ENCODE results near the gene NR4A1.

DNA sequence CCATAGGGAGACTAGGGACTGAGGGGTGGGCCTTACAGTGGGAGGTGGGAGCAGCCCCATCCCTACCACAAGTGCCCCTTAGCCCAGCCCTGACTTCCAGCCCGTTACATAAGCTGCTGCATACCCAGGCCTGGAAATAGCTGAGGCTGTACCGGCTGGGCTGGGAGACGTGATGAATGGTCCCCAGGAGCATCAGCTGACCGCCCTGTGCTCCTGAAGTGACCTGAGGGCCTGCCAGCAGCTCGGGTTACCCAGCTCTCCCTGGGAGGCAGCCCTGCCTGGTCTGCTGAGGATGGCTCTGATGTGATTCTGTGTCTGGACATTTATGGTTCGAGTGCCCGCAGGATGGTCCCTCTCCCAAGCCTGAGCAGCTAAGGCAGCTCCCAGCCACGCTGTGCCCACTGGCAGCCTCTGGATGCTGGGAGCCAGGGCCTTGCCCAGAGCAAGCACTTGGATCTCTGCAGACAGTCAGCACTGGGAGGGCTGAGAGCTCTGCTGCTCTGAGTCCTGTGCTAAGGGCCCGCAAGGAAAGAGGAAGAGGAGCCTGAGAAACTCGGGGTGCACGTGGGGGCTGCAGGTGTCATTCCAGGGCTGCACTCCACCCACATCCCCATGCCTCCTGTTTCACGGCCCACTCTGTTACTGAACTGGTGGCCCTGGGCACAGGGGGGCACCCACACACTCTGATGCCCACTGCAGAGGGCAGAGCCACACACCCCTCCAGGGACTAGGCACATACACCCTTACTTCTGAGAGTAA lies 24.0 kb upstream of the NR4A1 start:
- TF ChIP-seq CREB1 (IDR thresholded peaks at IDR 0.05; ENCODE audit: low read depth) (no peak), TAF1 (IDR thresholded peaks at IDR 0.05; ENCODE audit: low read depth) (no peak), YY1 (IDR thresholded peaks at IDR 0.05; ENCODE audit: low read depth) (no peak), EP300 (IDR thresholded peaks at IDR 0.05; ENCODE audit: borderline replicate concordance) (no peak), NFIC (IDR thresholded peaks at IDR 0.05) (no peak), RAD21 (IDR thresholded peaks at IDR 0.05; ENCODE audit: low read depth) (no peak), EGR1 (IDR thresholded peaks at IDR 0.05) (no peak), TEAD4 (IDR thresholded peaks at IDR 0.05) (no peak)
- TF ChIP-seq, protein P1, sequence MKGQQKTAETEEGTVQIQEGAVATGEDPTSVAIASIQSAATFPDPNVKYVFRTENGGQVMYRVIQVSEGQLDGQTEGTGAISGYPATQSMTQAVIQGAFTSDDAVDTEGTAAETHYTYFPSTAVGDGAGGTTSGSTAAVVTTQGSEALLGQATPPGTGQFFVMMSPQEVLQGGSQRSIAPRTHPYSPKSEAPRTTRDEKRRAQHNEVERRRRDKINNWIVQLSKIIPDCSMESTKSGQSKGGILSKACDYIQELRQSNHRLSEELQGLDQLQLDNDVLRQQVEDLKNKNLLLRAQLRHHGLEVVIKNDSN (IDR thresholded peaks at IDR 0.05), result peak; percentile 60; the same call in 1 of the 2 replicates
- TF ChIP-seq, protein P2, sequence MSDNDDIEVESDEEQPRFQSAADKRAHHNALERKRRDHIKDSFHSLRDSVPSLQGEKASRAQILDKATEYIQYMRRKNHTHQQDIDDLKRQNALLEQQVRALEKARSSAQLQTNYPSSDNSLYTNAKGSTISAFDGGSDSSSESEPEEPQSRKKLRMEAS (IDR thresholded peaks at IDR 0.05), result no peak
